ENCODE measurements around the gene CLDN9.

The CLDN9 gene

DNA sequence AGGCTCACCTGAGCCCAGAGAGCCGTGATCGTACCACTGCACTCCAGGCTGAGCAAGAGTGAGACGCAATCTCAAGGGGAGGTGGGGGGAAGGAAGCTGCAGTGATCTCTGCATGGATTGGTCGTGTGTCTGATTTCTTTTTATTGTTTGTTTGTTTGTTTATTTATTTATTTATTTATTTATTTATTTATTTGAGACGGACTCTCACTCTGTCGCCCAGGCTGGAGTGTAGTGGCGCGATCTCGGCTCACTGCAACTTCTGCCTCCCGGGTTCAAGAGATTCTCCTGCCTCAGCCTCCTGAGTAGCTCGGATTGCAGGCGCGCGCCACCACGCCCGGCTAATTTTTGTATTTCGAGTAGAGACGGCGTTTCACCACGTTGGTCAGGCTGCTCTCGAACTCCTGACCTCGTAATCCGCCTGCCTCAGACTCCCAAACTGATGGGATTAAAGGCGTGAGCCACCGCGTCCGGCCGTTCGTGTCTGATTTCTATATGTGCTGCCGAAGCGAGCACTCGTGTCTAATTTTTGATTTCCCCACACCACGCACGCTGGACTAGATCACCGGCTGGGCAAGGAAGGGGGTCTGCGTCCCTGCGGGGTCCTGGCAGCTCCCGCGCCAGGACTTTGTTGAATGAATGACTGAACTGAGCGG lies 7.0 kb downstream of the CLDN9 start:
- DNase-seq (ENCODE audit: low spot score): no peak

- peak; percentile 95 for DNase-seq (ENCODE audit: low spot score)
These were observed 7.5 kb downstream of the CLDN9 start, which contains the start of gene TNFRSF12A for GRCh38 chr16:3020247-3020603. TSS of gene TNFRSF12A (plus strand) at chr16:3020368. CDS start at chr16:3020398, 30 bp downstream.

DNA sequence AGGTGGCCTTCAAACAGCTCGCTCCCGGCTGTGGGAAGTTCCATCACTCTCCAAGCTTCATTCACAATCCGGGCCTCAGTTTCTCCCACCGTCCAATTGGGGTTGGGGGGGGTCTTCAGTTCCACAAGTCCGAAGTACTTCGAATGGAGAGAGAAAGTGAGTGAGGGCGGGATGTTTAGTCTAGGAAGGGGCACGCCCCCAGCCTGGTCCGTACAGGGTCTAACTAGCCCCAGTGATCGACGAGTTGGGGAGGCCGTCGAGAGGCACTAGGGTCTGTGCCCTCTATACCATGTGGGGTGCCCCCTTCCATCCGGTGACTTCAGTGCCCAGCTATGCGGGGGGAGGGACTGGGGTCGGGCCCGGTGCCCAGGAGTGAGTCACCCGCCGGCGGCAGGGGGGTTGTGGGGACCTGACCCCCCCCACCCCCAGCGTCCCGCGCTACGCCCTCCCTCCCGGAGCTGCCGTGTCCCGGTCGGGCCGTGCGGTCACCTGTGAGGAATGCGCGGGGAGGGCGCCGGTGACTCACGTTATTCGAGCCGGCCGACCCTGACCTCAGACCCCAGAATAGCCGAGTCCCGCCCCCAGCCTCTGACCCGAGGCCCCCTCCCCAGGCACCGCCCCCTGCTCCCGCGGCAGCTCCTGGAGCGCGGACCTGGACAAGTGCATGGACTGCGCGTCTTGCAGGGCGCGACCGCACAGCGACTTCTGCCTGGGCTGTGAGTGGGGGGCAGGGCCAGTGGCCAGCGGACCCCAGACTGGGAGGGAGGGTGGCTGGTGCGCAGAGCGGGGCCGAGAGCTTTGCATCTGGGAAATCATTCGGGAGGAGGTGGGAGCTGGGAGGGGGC lies 8.1 kb downstream of the CLDN9 start:
- DNase-seq (ENCODE audit: low spot score): peak; percentile 94

DNA sequence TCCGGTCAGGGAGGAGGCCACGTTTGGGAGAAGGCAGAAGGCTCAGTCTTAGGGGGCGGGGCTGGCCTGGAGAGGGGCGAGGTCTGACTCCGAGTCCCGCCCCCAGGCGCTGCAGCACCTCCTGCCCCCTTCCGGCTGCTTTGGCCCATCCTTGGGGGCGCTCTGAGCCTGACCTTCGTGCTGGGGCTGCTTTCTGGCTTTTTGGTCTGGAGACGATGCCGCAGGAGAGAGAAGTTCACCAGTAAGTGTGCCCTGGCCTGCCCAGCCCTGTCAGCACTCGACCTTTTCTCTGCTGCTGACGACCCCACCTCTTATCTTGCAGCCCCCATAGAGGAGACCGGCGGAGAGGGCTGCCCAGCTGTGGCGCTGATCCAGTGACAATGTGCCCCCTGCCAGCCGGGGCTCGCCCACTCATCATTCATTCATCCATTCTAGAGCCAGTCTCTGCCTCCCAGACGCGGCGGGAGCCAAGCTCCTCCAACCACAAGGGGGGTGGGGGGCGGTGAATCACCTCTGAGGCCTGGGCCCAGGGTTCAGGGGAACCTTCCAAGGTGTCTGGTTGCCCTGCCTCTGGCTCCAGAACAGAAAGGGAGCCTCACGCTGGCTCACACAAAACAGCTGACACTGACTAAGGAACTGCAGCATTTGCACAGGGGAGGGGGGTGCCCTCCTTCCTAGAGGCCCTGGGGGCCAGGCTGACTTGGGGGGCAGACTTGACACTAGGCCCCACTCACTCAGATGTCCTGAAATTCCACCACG lies 8.9 kb downstream of the CLDN9 start:
- DNase-seq (ENCODE audit: low spot score): peak; percentile 88

DNA sequence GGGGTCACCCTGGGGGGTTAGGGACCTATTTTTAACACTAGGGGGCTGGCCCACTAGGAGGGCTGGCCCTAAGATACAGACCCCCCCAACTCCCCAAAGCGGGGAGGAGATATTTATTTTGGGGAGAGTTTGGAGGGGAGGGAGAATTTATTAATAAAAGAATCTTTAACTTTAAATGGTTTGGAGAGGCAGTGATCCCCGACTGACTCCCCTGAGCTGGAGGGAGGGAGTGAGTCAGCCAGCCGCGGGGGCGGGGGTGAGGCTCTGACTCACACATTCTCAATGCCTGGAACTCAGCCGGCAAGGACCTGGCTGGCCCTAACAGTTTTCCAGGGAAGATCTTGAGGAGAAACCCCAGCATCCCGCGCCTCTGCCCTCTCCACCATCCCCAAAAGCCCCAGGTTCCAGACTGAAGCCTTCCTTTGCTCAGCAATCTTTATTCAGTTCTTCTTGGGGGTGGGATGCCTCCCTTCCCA lies 9.5 kb downstream of the CLDN9 start:
- DNase-seq (ENCODE audit: low spot score): peak; percentile 92

GRCh38 chr16:3022684-3023414 lies 10.1 kb downstream of the CLDN9 start:
- no peak for DNase-seq (ENCODE audit: low spot score)

GRCh38 chr16:3023415-3023668 lies 10.6 kb downstream of the CLDN9 start:
- DNase-seq (ENCODE audit: low spot score): peak; percentile 66

DNA sequence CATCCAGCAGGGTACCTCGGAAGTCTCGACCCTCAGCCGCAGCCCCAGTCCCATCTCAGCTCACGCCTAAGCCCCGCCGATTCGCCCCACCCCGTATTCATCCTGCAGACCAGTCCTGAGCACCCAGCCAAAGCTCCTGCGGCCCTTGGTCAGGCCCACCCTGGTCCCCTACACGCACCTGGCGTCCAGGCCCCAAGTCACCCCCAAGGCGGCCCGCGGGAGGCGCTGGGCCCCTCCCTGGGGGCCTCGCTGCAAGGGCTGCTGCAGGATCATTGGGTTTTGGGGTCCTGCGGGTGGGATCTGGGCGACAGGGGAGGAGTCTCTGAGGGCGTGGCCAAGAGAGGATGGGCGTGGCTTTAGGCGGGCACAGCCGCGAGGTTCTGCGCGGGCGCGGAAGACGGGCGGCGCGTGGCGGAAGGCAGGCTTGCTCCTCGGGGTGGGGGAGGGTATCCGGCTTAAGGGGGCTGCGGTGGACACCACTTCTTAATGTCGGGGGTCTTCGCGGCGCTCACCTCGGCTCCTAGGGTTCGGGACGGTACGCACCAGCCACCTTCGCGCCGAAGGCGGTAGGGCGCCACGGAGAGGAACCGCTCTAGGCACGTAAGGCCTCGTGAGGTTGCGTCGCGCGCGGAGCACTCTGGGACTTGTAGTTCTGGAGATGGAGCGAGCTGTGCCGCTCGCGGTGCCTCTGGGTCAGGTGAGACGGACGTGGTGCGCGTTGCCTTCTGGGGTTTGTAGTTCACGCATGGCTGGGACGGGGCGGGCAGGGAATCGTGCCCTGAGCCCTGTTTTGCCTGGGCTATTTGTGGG lies 11.2 kb downstream of the CLDN9 start, which contains the start of the genes HCFC1R1 and THOC6:
TSS of gene HCFC1R1 (minus strand) at position 274 of the 810 bp plus-strand sequence. CDS start at position 273, 1 bp downstream.
TSS of gene THOC6 (plus strand) at position 367 of the 810 bp plus-strand sequence. CDS start at position 659, 292 bp downstream.
- peak; percentile 87 for DNase-seq (ENCODE audit: low spot score)

GRCh38 chr16:3025032-3026002 lies 12.6 kb downstream of the CLDN9 start:
- DNase-seq (ENCODE audit: low spot score): no peak

DNA sequence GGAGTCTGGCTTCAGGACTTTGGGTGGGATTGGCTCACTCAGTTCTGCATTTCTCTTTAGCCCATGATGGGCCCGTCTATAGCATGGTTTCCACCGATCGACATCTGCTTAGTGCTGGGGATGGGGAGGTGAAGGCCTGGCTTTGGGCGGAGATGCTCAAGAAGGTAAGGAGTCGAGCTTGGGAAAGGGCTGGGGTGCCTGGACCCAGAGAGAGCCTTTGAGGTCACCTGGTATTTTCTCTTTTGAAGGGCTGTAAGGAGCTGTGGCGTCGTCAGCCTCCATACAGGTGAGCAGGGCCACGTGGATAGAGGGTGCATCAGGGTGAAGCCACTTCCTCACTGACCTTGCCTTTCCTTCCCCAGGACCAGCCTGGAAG lies 13.3 kb downstream of the CLDN9 start:
- no peak for DNase-seq (ENCODE audit: low spot score)

- no peak for DNase-seq (ENCODE audit: low spot score)
These were observed 14.1 kb downstream of the CLDN9 start for GRCh38 chr16:3026609-3027488.

DNA sequence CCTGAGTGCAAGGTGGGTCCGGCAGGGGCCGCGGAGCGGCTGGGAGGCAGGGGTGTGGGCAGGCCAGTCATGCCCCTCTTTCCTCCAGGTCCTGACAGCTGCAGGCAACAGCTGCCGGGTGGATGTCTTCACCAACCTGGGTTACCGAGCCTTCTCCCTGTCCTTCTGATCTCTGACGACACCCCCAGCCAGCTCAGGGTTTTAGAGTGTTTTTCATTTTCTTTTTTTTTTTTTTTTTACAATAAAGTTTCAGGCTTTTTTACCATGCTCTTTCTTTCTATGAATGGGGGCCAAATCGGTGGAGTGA lies 14.7 kb downstream of the CLDN9 start:
- DNase-seq (ENCODE audit: low spot score): no peak

DNA sequence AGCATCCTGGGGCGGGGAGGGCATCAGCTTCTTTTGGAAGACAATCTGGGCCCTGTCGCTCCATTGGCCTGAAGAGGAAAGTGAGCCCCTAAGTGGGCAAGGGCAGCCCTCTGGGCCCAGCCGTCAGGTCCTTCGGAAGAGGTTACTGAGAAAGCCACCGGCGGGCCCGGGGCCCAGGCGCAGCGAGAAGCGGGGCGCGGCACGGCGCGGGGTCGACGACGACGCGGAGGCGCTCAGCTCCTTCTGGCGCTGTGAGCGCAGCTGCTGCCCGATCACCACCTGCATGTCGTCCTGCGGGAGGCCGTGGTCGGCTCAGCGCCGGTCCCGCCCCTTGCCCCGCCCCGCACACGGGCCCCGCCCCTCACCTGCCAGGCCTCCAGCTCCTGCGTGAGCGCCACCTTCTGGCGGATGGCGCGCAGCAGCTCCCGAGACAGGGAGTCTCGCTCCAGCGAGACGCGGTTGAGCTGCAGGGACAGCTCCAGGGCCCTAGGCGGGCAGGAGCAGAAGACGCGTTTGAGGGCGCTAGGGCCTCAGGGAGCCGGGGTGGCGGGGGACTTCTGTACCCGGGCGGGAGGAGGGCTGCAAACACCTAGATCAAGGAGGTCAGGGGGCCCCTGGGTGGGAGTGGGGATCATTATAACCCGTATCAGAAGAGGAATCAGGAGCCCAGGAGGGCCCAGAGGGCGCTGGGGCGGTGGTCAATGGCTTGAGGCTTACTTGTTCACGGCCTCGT lies 15.4 kb downstream of the CLDN9 start:
- DNase-seq (ENCODE audit: low spot score): peak; percentile 78

DNA sequence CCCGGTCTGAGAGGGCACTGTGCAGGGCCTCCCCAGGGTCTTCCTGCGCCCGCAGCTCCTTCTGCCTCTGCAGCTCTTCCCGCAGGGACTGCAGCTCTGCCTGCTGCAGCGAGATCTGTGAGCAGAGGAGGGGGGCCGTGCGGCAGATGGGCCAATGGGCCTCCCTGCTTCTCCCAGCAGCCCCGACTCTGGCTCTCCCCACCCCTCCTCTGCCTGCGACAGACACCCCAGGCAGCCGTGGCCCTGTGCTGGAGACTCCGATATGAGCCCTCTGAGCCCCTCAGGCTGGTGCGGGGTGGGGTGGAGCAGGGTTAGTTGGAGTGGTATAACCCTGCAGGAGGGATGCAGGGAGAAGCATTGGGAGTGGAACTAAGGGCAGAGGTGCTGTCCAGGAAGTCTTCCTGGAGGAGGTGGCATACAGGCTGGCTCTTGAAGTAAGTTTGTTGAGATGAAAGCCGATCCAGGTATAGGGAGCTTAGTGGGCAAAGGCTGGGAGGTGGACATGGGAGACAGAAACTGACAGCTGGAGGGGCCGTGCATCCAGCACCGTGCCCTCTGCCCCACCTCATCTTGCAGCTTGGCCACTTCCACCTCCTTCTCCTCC lies 16.1 kb downstream of the CLDN9 start:
- DNase-seq (ENCODE audit: low spot score): no peak

DNA sequence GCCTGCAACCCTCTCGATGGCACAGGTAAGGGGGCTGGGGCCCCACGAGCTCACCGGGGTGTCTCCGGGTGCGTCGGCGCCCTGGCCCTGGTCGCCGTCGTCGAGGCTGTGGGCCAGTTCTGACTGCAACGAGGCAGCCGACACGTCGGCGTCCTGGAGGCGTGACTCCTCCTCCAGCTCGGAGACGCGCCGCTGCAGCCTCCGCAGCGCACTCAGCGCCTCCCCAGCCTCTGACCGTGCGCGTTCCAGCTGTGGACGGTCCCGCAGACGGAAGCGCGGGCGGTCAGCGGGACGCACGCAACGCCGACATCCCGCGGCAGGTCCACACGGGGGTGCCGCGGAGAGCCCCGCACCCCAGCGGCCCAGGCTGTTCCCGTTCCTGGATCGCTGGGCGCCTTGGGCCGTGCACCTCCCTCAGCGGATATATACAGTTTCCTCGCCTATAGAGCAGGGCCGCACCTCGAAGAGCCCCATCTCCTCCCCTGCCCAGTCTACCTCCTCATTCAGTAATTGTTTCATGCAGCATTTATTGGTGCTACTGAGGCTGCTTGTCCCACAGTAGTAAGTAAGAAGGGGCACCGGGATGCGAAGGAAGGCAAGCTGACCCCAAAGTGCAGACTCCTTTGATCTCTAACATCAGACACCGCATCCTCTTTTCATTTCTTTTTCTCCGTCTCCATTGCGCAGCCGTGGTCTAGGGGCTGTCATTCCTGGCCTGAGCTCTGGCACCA lies 16.9 kb downstream of the CLDN9 start:
- peak; percentile 73 for DNase-seq (ENCODE audit: low spot score)

- DNase-seq (ENCODE audit: low spot score): no peak
These were observed 17.8 kb downstream of the CLDN9 start for GRCh38 chr16:3030222-3031212.
